NT2/D1 (cell line): ENCODE data around the gene DLK2.

ENCODE experiments used
- SUZ12 ChIP-seq: IDR thresholded peaks from 2 replicates; pipeline ENCODE4 v1.6.1; 2011; ENCODE audit not compliant: insufficient read length, insufficient read depth; ENCODE audit errors: extremely low read depth
- YY1 ChIP-seq: IDR thresholded peaks from 2 replicates; pipeline ENCODE4 v1.6.1; 2011; ENCODE audit not compliant: insufficient read length, insufficient read depth
- ZNF274 ChIP-seq: IDR thresholded peaks from 2 replicates; pipeline ENCODE4 v1.6.1; 2011; ENCODE audit warnings: mild to moderate bottlenecking, low read depth, low read length

DNA sequence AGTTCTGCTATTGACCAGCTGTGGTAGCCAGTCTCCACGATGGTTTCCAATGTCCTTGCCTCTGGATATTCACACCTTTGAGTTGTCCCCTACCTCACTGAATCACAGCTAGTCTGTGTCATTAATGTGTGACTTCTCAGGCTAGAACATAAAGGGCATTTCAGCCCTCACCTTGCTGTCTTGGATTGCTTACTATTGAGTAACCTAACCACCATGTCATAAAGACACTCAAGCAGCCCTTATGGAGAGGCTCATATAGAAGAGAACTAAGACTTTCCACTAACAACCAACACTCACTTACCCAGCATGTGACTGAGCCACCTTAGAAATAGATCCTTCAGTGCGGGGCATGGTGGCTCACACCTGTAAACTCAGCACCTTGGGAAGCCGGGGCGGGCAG, 47.1 kb downstream of the DLK2 start:
- no peak for TF ChIP-seq ZNF274
- no peak for TF ChIP-seq YY1
- TF ChIP-seq SUZ12: no peak
